Panc1 (cell line): ENCODE data around the gene ZCCHC8. TPM values are rescaled to one million over a fixed set of nuclear protein-coding genes. Genes with fewer than 3 reads are reported as not detected.
"Not testable (repeated sequence)": the region's sequence is repeated elsewhere in the genome, so short reads cannot be mapped to it uniquely, and the experiment has no call there.

Experiments
- ATAC-seq: fragments of 200-7000 bp; cut with Tn5 transposase; 2 replicates; pipeline ENCODE4 v1.9.1; 2020; ENCODE audit warnings: mild to moderate bottlenecking, moderate library complexity
- BruUV-seq: library from RNA; stranded (reverse); fragments of 400-500 nt; replicated peaks from 2 replicates; lab custom pipeline; 2021; lab: Mats Ljungman, UMichigan
- CTCF ChIA-PET: fragments of 300-600 bp; sonication (Branson Sonifier 250); formaldehyde crosslinking; loops from one replicate; lab custom pipeline; 2022; ENCODE audit warnings: antibody characterized with exemption; lab: Charles Lee
- POLR2A ChIA-PET: fragments of 300-600 bp; sonication (Branson Sonifier 250); formaldehyde crosslinking; loops from one replicate; lab custom pipeline; 2022; ENCODE audit warnings: antibody characterized with exemption; lab: Charles Lee
- DNase-seq: peaks from one replicate; pipeline ENCODE4 v3.0.0-alpha.2; 2010; ENCODE audit warnings: low read depth, low spot score
- H3K27ac ChIP-seq: 2 replicates; pipeline ENCODE4 v1.5.1; 2011; ENCODE audit warnings: mild to moderate bottlenecking, low read length, inconsistent platforms
- H3K27me3 ChIP-seq: fragments of 200-500 bp; sonication (Bioruptor generic); 2 replicates; pipeline ENCODE4 v1.6.0; 2014; ENCODE audit warnings: low read length, inconsistent platforms; ENCODE audit not compliant: control insufficient read depth, insufficient read depth
- H3K36me3 ChIP-seq: fragments of 200-500 bp; sonication (Bioruptor generic); 2 replicates; pipeline ENCODE4 v1.5.1; 2014; ENCODE audit warnings: inconsistent platforms, mild to moderate bottlenecking, low read length, moderate library complexity; ENCODE audit not compliant: control insufficient read depth, insufficient read depth
- H3K4me1 ChIP-seq: 2 replicates; pipeline ENCODE4 v1.5.1; 2011; ENCODE audit warnings: inconsistent platforms, mild to moderate bottlenecking, low read length, moderate library complexity; ENCODE audit not compliant: control insufficient read depth, insufficient read depth
- H3K4me3 ChIP-seq, 2 experiments: 2 replicates each; pipeline ENCODE4 v1.5.1; 2011 to 2012; ENCODE audit warnings: low read depth in 2 of 2, low read length in 2 of 2, mild to moderate bottlenecking in 2 of 2, inconsistent platforms in 1 of 2, moderate library complexity in 1 of 2
- H3K9me3 ChIP-seq: fragments of 200-500 bp; sonication (Bioruptor generic); 2 replicates; pipeline ENCODE4 v1.5.1; 2014; ENCODE audit warnings: low read depth, mild to moderate bottlenecking, inconsistent platforms, low read length, moderate library complexity; ENCODE audit not compliant: control insufficient read depth, insufficient read depth
- POLR2AphosphoS5 ChIP-seq: IDR thresholded peaks from 2 replicates; pipeline ENCODE4 v1.6.1; 2012; ENCODE audit warnings: mild to moderate bottlenecking, low read depth, low read length, moderate library complexity
- REST ChIP-seq, 2 experiments: IDR thresholded peaks; 2 replicates each; pipeline ENCODE4 v1.6.1; 2011 to 2012; ENCODE audit warnings: low read depth in 2 of 2, control low read depth in 1 of 2, low read length in 1 of 2, mild to moderate bottlenecking in 1 of 2, moderate library complexity in 1 of 2; ENCODE audit not compliant: insufficient read depth in 1 of 2
- SIN3A ChIP-seq: IDR thresholded peaks from 2 replicates; pipeline ENCODE4 v1.6.1; 2012; ENCODE audit warnings: low read depth, mild to moderate bottlenecking, low read length, moderate library complexity, borderline replicate concordance; ENCODE audit not compliant: insufficient read depth
- TCF7L2 ChIP-seq: IDR thresholded peaks from 2 replicates; pipeline ENCODE4 v1.6.1; 2011; ENCODE audit warnings: mild to moderate bottlenecking, low read depth, low read length, inconsistent platforms
- in situ Hi-C: cut with HindIII; loops from 2 replicates; pipeline ENCODE4 v1.10.0; 2016; ENCODE audit warnings: low sequenced_read_pairs, low pct_unique_long_range_greater_than_20kb
- intact Hi-C: fragments of 100-400 bp; cut with micrococcal nuclease; formaldehyde crosslinking; loops from one replicate; pipeline ENCODE4 v1.10.0; 2022; ENCODE audit not compliant: unreplicated experiment
- total RNA-seq: library from RNA; stranded (reverse); gene quantifications from one replicate; pipeline ENCODE4 v1.2.1, GENCODE V29; 2021; ENCODE audit not compliant: unreplicated experiment
- TF ChIP-seq, protein P1 (sequence below): fragments of 450-650 bp; IDR thresholded peaks from 2 replicates; pipeline ENCODE4 v1.5.1; 2017; ENCODE audit warnings: mild to moderate bottlenecking

The ZCCHC8 gene
- total RNA-seq, 1 experiment from 2014 or later, result 32.5 TPM

GRCh38 chr12:122489038-122489437 is 11.7 kb downstream of the ZCCHC8 start:
- TF ChIP-seq REST (IDR thresholded peaks at IDR 0.05; ENCODE audit: insufficient read depth in 1 of 2, low read depth in 2 of 2, low read length in 1 of 2), result no peak
- no peak for TF ChIP-seq SIN3A
- TF ChIP-seq, protein P1, sequence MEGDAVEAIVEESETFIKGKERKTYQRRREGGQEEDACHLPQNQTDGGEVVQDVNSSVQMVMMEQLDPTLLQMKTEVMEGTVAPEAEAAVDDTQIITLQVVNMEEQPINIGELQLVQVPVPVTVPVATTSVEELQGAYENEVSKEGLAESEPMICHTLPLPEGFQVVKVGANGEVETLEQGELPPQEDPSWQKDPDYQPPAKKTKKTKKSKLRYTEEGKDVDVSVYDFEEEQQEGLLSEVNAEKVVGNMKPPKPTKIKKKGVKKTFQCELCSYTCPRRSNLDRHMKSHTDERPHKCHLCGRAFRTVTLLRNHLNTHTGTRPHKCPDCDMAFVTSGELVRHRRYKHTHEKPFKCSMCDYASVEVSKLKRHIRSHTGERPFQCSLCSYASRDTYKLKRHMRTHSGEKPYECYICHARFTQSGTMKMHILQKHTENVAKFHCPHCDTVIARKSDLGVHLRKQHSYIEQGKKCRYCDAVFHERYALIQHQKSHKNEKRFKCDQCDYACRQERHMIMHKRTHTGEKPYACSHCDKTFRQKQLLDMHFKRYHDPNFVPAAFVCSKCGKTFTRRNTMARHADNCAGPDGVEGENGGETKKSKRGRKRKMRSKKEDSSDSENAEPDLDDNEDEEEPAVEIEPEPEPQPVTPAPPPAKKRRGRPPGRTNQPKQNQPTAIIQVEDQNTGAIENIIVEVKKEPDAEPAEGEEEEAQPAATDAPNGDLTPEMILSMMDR, result no peak
- TF ChIP-seq TCF7L2, result no peak
- no peak for TF ChIP-seq POLR2AphosphoS5
- ChIA-PET CTCF (no interaction called here), POLR2A (no interaction called here)
- Histone ChIP-seq H3K4me1 (no peaks in the 10 kb centered on the region), H3K4me3 (no peak overlapping the region), H3K27ac (no peak overlapping the region), H3K27me3 (no peaks in the 10 kb centered on the region), H3K9me3 (no peaks in the 10 kb centered on the region), H3K36me3 (peaks cover 38% of the 10 kb centered on the region)
- in situ Hi-C loops (no loop called here), intact Hi-C loops (no loop called here)
- BruUV-seq, result TSS peak; percentile 25
- DNase-seq (no peak), ATAC-seq (no peak)

DNA sequence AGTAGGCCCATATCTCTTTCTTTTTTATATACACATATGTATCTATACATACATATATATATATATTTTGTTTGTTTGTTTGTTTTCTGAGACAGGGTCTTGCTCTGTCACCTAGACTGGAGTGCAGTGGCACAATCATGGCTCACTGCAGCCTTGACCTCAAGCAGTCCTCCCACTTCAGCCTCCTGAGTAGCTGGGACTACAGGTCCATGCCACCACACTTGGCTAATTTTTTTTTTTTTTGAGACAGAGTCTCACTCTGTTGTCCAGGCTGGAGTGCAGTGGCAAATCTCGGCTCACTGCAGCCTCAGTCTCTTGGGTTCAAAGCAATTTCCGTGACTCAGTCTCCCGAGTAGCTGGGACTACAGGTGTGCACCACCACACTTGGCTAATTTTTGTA is 12.9 kb downstream of the ZCCHC8 start:
- peaks cover 48% of the 10 kb centered on the region for H3K36me3 ChIP-seq
- CTCF ChIA-PET, H3K4me3 ChIP-seq, BruUV-seq, DNase-seq, H3K4me1 ChIP-seq, H3K9me3 ChIP-seq, intact Hi-C loops, in situ Hi-C loops, H3K27me3 ChIP-seq, H3K27ac ChIP-seq, ATAC-seq: not testable (repeated sequence)
- POLR2A ChIA-PET, result interaction anchor here (0.7 kb wide), 1 partner anchor 32 kb away, joined by 4 read pairs; no protein-coding TSS in a partner anchor

GRCh38 chr12:122486805-122487426 is 13.8 kb downstream of the ZCCHC8 start:
- POLR2A ChIA-PET, result interaction anchor here (0.5 to 0.6 kb wide), 2 partner anchors 116 to 466 kb away, joined by 4 read pairs; no protein-coding TSS in a partner anchor
- intact Hi-C loops (no loop called here), in situ Hi-C loops (no loop called here)
- Histone ChIP-seq H3K4me1 (no peaks in the 10 kb centered on the region), H3K36me3 (peaks cover 50% of the 10 kb centered on the region), H3K9me3 (no peaks in the 10 kb centered on the region), H3K27ac (no peak overlapping the region), H3K27me3 (no peaks in the 10 kb centered on the region), H3K4me3 (no peak overlapping the region)
- CTCF ChIA-PET, result no interaction called here
- ATAC-seq (no peak), DNase-seq (no peak)
- BruUV-seq, result TSS peak; percentile 25
- no peak for TF ChIP-seq TCF7L2
- TF ChIP-seq, protein P1, result no peak

- H3K27ac ChIP-seq, H3K4me1 ChIP-seq, H3K9me3 ChIP-seq, H3K4me3 ChIP-seq, H3K27me3 ChIP-seq, intact Hi-C loops, in situ Hi-C loops, ATAC-seq, CTCF ChIA-PET, BruUV-seq, DNase-seq: not testable (repeated sequence)
- H3K36me3 ChIP-seq, result peaks cover 55% of the 10 kb centered on the region
- POLR2A ChIA-PET, result interaction anchor here (0.6 kb wide), 2 partner anchors 17 to 467 kb away, joined by 3 to 4 read pairs; no protein-coding TSS in a partner anchor
Observed at GRCh38 chr12:122486360-122486759, 14.4 kb downstream of the ZCCHC8 start.
